Upper lobe of left lung (tissue), 6 donors: ENCODE results near the gene MESP2. TPM values are rescaled to one million over a fixed set of nuclear protein-coding genes. Genes with fewer than 3 reads are reported as not detected.

Experiments used
- ATAC-seq, 2 donors: fragments of 200-7000 bp; cut with Tn5 transposase; one replicate each; pipeline ENCODE4 v1.9.1; 2022; ENCODE audit warnings: mild to moderate bottlenecking in 2 of 2, moderate library complexity in 2 of 2; ENCODE audit not compliant: low FRiP score in 2 of 2
- DNase-seq, 2 donors: peaks; one replicate each; pipeline ENCODE4 v3.0.0-alpha.2; 2019 to 2020
- H3K27ac ChIP-seq, 4 donors: fragments of 200-600 bp; sonication (generic); one replicate each; pipeline ENCODE4 v1.5.1; 2016 to 2019
- H3K27me3 ChIP-seq, 4 donors: fragments of 200-600 bp; sonication (generic); one replicate each; pipeline ENCODE4 v1.5.1; 2017 to 2019
- H3K36me3 ChIP-seq, 4 donors: fragments of 200-600 bp; sonication (generic); one replicate each; pipeline ENCODE4 v1.5.1; 2016 to 2019
- H3K4me1 ChIP-seq, 4 donors: fragments of 200-600 bp; sonication (generic); one replicate each; pipeline ENCODE4 v1.5.1; 2018 to 2019
- H3K4me3 ChIP-seq, 4 donors: fragments of 200-600 bp; sonication (generic); one replicate each; pipeline ENCODE4 v1.5.1; 2017 to 2019; ENCODE audit warnings: mild to moderate bottlenecking in 2 of 4, moderate library complexity in 1 of 4
- H3K9me3 ChIP-seq, 4 donors: fragments of 200-600 bp; sonication (generic); one replicate each; pipeline ENCODE4 v1.5.1; 2018 to 2019
- CTCF ChIP-seq, 6 experiments: fragments of 450-650 bp in 4 of 6; fragments of 200-600 bp in 2 of 6; sonication (generic) in 2 of 6; IDR thresholded peaks; one replicate each; pipeline ENCODE4 v1.5.1; 2016 to 2019; ENCODE audit warnings: antibody characterized with exemption in 6 of 6
- EP300 ChIP-seq, 4 donors: sonication (generic); formaldehyde crosslinking; IDR thresholded peaks; one replicate each; pipeline ENCODE4 v1.5.1; 2017; ENCODE audit warnings: antibody characterized with exemption in 4 of 4, control low read depth in 2 of 4
- POLR2A ChIP-seq, 4 donors: fragments of 450-650 bp; IDR thresholded peaks; one replicate each; pipeline ENCODE4 v1.5.1; 2016 to 2017; ENCODE audit warnings: antibody characterized with exemption in 4 of 4, mild to moderate bottlenecking in 2 of 4
- POLR2AphosphoS5 ChIP-seq, 2 donors: sonication (generic); formaldehyde crosslinking; IDR thresholded peaks; one replicate each; pipeline ENCODE4 v1.5.1; 2017; ENCODE audit warnings: antibody characterized with exemption in 2 of 2
- WGBS, 2 donors: methylation state at CpG; one replicate each; pipeline ENCODE4 v1.1.5; 2017 to 2018; 5-methylcytosine and 5-hydroxymethylcytosine counted together
- total RNA-seq, 6 donors: library from RNA; depleted of rRNA in 4 of 6; stranded (reverse); fragments of >200 nt in 4 of 6; gene quantifications; one replicate each; pipeline versions ENCODE4 v1.1.0 to v1.2.1, GENCODE V29; 2016 to 2021
- donor health status: DM: no; HTN: no; CAD: no; lungs with moderate emphysema.
- donor health status: DM: no; HTN: yes; CAD: no; lungs with severe emphysema.

MESP2 gene
- total RNA-seq, 6 donors from 2014 or later, result 0.26 TPM; not detected in 5

GRCh38 chr15:89750560-89751542, 25.3 kb upstream of the MESP2 start, which contains the start of gene MESP1:
MESP1 (minus strand) TSS chr15:89751249; CDS start chr15:89751231, 18 bp downstream.
- TF ChIP-seq CTCF (IDR thresholded peaks at IDR 0.05), result peak; percentile 72 to 99 (median 95)
- peak in 1 of 2 donors; percentile 58 for TF ChIP-seq POLR2AphosphoS5 (IDR thresholded peaks at IDR 0.05)
- no peak for TF ChIP-seq EP300 (IDR thresholded peaks at IDR 0.05)
- peak in 1 of 4 donors; percentile 77 for TF ChIP-seq POLR2A (IDR thresholded peaks at IDR 0.05)
- H3K27me3 ChIP-seq, result peaks cover 0 to 6% (median 0%) of the 10 kb centered on the region in 4 donors
- peak within 1 kb of the TSS in 3 of 4 donors; percentile 23 to 79 (median 46) for H3K27ac ChIP-seq
- H3K4me1 ChIP-seq, result peaks cover 13 to 25% (median 14%) of the 10 kb centered on the region in 4 donors
- ATAC-seq, result peak; percentile 92 to 97
- H3K9me3 ChIP-seq, result no peaks in the 10 kb centered on the region
- no peaks in the 10 kb centered on the region for H3K36me3 ChIP-seq
- H3K4me3 ChIP-seq, result peak within 1 kb of the TSS; percentile 26 to 81 (median 66)
- DNase-seq, result peak; percentile 95 to 99
- WGBS, 2 donors, result 0 to 10% methylated on average over 3 to 24 of the region's 114 CpGs

- ATAC-seq (no peak), DNase-seq (peak in 1 of 2 donors; percentile 62)
- no peak overlapping the region for H3K27ac ChIP-seq
- H3K36me3 ChIP-seq, result no peaks in the 10 kb centered on the region
- H3K4me3 ChIP-seq, result no peak overlapping the region
- TF ChIP-seq POLR2A (IDR thresholded peaks at IDR 0.05) (no peak), POLR2AphosphoS5 (IDR thresholded peaks at IDR 0.05) (no peak)
- no peaks in the 10 kb centered on the region for H3K9me3 ChIP-seq
- 55 to 85% methylated on average over 3 to 5 of the region's 5 CpGs for WGBS, 2 donors
- H3K4me1 ChIP-seq, result peaks cover 13 to 25% (median 14%) of the 10 kb centered on the region in 4 donors
- H3K27me3 ChIP-seq, result peaks cover 0 to 6% (median 0%) of the 10 kb centered on the region in 4 donors
Observed at GRCh38 chr15:89751748-89752147, 24.4 kb upstream of the MESP2 start.

GRCh38 chr15:89753855-89754254, 22.3 kb upstream of the MESP2 start:
- ATAC-seq, result no peak
- DNase-seq, result no peak
- no peak overlapping the region for H3K4me3 ChIP-seq
- WGBS, 2 donors, result 66 to 67% methylated on average over 7 of the region's 7 CpGs
- no peaks in the 10 kb centered on the region for H3K9me3 ChIP-seq
- H3K36me3 ChIP-seq, result no peaks in the 10 kb centered on the region
- no peak for TF ChIP-seq EP300 (IDR thresholded peaks at IDR 0.05)
- TF ChIP-seq POLR2A (IDR thresholded peaks at IDR 0.05), result no peak
- no peak for TF ChIP-seq POLR2AphosphoS5 (IDR thresholded peaks at IDR 0.05)
- no peak for TF ChIP-seq CTCF (IDR thresholded peaks at IDR 0.05)
- peaks cover 0 to 6% (median 0%) of the 10 kb centered on the region in 4 donors for H3K27me3 ChIP-seq
- H3K27ac ChIP-seq, result no peak overlapping the region
- H3K4me1 ChIP-seq, result peaks cover 13 to 25% (median 14%) of the 10 kb centered on the region in 4 donors

- H3K9me3 ChIP-seq, result no peaks in the 10 kb centered on the region
- DNase-seq (no peak), ATAC-seq (no peak)
- WGBS, 2 donors, result 68 to 72% methylated on average over 8 of the region's 8 CpGs
- H3K4me3 ChIP-seq, result no peak overlapping the region
- no peaks in the 10 kb centered on the region for H3K36me3 ChIP-seq
- TF ChIP-seq POLR2A (IDR thresholded peaks at IDR 0.05), result no peak
- no peak for TF ChIP-seq POLR2AphosphoS5 (IDR thresholded peaks at IDR 0.05)
- no peak for TF ChIP-seq EP300 (IDR thresholded peaks at IDR 0.05)
- no peak for TF ChIP-seq CTCF (IDR thresholded peaks at IDR 0.05)
- H3K27me3 ChIP-seq, result peaks cover 0 to 6% (median 0%) of the 10 kb centered on the region in 4 donors
- no peak overlapping the region for H3K27ac ChIP-seq
- H3K4me1 ChIP-seq, result peaks cover 13 to 25% (median 14%) of the 10 kb centered on the region in 4 donors
Observed at GRCh38 chr15:89754361-89755154, 21.6 kb upstream of the MESP2 start.
